ENCODE data around the gene COL5A3.

DNA sequence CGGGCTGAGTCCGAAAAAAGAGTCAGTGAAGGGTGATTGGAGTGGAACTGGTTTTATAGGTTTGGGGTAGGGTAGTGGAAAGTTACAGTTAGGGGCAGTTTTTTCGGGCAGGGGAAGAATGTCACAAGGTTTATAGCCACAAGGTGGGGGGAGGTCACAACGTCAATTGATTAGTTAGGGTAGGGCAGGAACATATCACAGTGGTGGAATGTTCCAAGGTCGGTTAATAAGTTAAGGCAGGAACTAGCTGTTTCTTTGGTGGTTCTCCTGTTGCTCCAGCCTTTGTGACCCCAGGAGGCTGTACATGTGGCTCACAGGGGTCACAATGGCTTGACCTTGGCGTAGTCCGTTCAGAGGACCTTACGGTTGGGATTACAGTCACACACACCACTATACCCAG lies 23.3 kb upstream of the COL5A3 start:
- TF ChIP-seq POLR2AphosphoS5 (IDR thresholded peaks at IDR 0.05; ENCODE audit: low read depth, low read length) (no peak), POLR2A (IDR thresholded peaks at IDR 0.05; ENCODE audit: low read depth, low read length) (no peak), TAF1 (IDR thresholded peaks at IDR 0.05; ENCODE audit: borderline replicate concordance, low read depth, low read length) (no peak)

Data from GM12892 (cell line).